Prostate gland (tissue), 2 donors: ENCODE data around the gene ADAMTS2.

Source experiments
- POLR2A ChIP-seq: fragments of 450-650 bp; IDR thresholded peaks from one replicate; pipeline ENCODE4 v1.6.1; 2016; ENCODE audit warnings: antibody characterized with exemption, mild to moderate bottlenecking
- TF ChIP-seq, protein P1 (sequence below), 4 experiments: fragments of 200-600 bp in 2 of 4; fragments of 450-650 bp in 2 of 4; sonication (generic) in 2 of 4; IDR thresholded peaks; 1 replicate in 3 of 4; 2 replicates in 1 of 4; pipeline ENCODE4 v1.5.1; 2016 to 2019; ENCODE audit warnings: antibody characterized with exemption in 4 of 4, mild to moderate bottlenecking in 2 of 4, moderate library complexity in 2 of 4

DNA sequence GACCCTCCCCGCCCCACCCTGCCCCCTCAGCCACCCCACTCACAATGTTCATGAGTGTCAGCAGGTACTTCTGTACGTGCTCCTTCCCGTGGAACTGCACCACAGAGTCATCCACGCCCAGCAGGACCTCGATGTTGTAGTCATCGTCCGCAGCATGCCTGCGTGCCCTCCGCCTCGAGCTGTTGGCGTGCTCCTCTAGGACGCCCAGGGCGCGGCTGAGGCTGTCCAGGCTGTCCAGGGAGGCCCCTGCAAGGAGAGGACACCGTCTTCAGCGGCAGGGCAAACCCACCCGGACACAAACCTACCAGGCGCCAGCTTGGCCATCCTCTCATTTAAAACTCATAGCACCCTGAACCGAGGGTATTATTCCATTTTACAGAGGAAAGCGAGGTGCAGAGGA is 137.8 kb downstream of the ADAMTS2 start:
- TF ChIP-seq, protein P1, sequence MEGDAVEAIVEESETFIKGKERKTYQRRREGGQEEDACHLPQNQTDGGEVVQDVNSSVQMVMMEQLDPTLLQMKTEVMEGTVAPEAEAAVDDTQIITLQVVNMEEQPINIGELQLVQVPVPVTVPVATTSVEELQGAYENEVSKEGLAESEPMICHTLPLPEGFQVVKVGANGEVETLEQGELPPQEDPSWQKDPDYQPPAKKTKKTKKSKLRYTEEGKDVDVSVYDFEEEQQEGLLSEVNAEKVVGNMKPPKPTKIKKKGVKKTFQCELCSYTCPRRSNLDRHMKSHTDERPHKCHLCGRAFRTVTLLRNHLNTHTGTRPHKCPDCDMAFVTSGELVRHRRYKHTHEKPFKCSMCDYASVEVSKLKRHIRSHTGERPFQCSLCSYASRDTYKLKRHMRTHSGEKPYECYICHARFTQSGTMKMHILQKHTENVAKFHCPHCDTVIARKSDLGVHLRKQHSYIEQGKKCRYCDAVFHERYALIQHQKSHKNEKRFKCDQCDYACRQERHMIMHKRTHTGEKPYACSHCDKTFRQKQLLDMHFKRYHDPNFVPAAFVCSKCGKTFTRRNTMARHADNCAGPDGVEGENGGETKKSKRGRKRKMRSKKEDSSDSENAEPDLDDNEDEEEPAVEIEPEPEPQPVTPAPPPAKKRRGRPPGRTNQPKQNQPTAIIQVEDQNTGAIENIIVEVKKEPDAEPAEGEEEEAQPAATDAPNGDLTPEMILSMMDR (IDR thresholded peaks at IDR 0.05): no peak
- TF ChIP-seq POLR2A: no peak
